DMS 273 (cell line): ENCODE data around the gene ARID3C.

Experiments used
- DNase-seq: peaks from one replicate; lab custom pipeline; 2025; ENCODE audit not compliant: unreplicated experiment; lab: John Stamatoyannopoulos, UW

The ARID3C gene

DNA sequence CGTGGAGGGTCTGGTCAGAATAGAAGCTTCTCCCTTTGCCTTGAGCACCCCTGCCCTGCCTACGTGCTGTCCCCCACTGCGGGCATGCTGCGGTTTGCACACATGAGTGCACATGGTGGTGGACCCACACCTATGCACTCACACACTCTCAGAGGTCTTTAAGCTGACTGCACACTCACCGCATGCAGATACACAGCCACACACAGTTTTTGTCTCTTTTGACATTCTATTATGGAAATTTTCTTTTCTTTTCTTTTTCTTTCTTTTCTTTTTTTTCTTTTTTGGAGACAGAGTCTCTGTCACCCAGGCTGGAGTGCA lies 584 bp upstream of the ARID3C start:
- DNase-seq: no peak

DNA sequence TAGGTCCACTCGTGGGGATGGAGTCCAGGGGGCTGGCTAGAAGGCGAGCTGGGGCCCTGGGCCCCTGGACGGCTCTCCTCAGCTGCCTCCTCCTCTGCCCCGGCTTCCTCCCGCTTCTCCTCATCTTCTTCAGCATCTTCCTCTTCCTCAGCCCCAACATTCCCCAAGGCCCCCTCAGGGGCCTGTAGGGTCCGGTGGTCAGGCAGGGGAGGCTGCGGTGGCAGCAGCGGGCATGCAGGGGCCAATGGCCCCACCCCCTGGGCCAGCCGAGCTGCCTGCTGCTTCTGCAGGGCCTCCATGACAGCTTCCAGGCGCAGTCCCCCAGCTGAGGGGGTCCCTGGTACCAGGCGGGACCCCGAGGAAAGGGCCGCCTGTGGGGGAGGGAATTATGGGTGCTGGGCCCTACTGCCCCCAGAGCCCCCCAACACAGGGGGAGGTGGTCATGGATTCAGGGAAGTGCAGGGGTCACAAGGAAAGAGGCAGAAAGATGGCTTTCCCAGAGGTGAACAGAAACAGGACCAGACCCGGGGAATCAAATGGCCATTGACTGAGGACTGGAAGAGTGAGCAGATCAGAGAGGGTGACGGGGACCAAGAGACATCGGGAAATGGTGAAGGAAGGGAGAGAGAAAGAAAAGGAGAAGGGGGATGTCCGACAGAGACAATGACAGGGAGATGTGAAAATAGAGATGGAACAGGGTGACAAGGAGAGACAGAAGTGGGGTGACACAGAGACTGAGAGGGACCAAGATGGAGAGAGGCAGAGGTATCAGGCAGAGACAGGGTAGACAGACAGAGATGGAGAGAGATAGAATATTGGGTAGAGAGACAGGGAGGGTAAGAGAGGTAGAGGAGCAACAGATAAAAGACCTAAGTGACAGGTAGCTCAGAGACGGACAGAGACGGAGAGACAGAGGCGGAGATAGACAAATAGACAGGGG lies 880 bp downstream of the ARID3C start:
- no peak for DNase-seq

DNA sequence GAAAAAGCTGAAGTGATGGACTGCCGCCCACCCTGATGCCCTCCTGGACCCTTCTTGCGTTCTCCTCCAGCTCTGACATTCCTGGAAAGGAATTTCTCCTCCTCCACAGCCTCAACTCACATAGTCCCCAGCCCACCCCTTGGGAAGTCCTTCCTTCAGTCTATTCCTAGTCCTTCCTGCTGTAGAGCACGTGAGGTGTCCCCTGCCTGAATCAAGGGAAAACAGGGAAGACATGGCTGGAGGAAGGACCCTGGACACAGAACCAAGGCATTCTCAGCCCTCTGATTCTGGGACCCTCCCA lies 3.7 kb downstream of the ARID3C start:
- no peak for DNase-seq

DNA sequence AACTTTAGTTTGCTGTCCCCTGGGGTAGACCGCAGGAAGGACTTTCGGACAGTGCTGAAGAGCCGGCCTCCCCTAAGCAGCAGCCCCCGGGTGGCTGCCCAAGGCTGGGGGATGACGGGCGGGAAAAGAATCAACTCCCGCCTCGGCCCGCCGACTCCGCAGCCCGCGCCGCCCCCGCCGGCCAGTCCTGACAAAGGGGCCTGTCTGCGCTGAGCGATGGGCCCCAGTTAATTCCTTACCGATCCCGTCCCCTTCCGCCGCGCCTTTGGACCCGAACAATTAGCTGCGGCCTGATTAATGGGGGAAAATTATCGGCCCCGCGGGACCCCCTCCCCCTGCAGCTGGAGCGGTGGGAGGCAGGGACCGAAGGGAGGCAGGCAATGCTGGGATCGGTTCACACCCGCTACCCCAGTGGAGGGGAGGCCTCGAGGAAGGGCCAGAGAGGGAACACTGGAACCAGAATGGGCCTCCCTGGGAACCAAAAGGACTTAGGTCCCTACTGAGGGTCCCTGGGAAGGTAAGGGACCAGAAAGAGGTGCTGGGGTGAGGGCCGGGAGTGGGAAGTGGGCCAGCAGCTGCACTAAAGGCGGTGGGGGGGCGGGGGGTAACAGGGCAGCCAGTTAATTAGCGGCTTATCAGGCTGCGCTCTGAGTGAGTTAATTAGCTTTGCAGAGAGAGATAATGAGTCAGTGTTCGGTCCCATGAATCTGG lies 4.2 kb downstream of the ARID3C start:
- DNase-seq: no peak

DNA sequence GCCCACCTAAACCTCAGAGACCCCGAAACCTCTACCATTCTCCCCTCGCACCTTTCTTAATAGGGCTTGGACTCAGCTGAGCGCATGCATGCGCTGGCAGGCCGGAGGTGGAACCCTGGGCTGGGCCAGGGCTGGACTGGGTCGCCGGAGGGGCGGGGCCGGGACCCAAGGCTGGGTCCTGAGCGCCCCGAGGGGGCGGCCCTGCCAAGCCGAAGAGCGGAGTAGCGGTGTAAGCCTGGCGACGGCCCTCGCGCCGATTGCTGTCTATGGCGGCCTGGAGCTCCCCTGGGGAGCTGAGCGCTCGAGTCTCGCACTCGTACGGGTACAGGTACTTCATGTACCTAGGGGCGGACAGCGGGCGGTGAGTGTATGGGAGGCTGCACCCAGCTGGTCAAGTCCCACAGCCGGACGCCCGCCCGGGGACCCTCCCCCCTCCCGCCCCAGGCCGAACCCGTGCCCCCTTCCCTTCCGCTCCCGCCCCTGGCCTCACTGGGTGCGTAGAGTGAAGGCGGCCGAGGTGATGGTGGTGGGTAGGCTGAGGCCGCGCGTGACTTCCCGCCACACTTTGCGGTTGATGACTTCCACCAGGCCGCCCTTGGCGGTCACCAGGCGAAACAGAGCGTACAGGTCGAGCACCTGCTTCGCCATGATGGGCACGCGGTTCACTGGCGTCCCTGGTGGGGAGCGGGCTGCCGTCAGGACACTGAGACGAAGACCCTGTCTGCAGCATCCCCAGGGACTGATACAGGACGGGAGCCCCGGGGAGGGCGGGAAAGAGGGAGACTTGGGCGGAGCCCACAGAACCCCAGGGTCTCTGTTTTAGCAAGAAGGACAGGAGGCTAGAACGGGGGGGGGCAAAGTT lies 5.3 kb downstream of the ARID3C start:
- DNase-seq: no peak

DNA sequence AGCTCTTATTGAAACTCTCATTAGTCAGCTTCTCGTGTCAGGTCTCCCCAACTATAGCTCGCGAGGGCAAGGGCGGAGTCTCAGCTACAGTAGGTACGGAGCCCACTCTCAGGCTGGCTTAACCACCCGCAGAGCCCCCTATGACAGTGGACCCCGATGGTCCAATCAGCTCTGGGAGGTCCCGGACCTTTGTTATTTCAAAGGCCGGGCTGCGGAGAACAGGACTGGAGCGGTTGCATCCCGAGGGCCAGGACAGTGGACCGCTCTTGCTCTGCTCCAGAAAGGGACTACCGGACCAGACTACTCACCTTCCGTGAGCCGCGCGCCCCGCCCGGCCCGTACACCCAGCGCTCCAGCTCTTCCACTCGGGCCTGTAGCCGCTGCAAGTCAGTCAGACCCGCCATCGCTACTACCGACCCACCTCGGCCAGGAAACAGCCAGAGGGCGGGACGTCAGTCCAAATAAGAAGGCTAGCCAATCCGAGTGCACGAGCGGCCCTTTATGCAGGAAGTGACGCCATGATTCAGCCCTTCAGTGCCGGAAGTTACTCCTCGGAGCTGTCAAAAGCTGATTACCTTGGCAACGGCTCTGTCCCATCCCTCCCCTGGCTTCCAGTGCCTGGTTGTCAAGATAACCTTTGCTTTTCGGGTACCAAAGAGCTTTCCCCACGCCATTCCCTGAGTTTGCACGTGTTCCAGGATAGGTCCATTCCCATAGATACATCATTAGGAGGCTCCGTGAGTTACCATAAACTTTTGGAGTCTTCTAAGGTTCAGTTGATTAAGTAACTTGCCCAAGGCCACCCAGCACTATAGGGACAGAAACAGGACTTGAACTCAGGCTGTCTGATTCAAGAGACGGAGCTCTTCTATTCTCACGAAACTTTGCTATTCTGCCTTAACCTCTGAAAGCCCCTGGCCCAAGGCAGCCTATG lies 8.5 kb downstream of the ARID3C start, which contains the start of gene DCTN3:
TSS of gene DCTN3 (minus strand) at position 435 of the 934 bp plus-strand sequence. CDS start at position 404, 31 bp downstream.
- DNase-seq: peak; percentile 97

DNA sequence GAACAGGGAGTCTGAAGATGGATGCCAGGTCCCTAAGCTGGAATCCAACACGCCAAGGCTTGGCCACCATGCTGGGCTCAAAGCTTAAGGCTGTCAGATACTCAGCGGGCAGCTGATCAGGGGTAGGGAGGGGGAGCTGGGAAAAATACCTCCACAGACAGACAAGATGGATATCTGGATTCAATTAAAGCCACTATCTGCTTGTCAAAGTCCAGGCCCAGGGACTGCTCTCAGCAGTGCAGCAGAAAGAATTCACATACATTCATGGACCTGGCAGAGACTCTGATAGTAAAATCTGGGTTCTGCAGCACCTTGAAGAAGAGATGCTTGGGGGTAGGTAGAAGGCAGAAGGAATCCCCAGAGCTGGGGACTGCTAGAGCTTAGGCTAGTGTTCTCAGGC lies 13.7 kb downstream of the ARID3C start:
- no peak for DNase-seq

DNA sequence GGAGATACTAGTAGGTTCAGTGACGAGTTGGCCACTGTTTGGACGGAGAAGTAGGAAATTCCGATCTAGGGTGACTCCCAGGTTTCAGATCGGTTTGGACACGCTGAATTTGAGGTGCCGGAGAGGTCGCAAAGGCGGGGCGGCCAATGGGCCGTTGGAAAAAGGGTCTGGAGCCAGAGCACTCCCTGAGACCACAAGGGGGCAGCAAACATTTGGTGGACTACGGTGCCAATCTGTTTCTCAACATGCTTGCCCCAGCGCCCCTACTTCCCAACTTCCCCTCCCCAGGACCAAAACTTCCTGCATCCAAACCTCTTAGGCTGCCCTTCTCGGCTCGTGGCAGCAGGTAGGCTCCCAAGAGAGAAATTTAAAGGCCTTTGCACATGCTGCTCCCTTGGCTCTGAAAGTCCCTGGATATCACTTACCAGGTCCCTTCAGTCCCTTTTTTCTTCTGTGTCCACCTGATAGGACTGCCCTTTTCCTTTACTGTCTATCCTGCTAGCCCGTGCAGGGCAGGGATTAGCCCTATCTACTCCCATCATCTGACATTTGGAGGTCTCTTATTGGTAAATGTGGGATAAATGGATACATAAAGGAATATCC lies 16.0 kb downstream of the ARID3C start:
- DNase-seq: peak; percentile 94

DNA sequence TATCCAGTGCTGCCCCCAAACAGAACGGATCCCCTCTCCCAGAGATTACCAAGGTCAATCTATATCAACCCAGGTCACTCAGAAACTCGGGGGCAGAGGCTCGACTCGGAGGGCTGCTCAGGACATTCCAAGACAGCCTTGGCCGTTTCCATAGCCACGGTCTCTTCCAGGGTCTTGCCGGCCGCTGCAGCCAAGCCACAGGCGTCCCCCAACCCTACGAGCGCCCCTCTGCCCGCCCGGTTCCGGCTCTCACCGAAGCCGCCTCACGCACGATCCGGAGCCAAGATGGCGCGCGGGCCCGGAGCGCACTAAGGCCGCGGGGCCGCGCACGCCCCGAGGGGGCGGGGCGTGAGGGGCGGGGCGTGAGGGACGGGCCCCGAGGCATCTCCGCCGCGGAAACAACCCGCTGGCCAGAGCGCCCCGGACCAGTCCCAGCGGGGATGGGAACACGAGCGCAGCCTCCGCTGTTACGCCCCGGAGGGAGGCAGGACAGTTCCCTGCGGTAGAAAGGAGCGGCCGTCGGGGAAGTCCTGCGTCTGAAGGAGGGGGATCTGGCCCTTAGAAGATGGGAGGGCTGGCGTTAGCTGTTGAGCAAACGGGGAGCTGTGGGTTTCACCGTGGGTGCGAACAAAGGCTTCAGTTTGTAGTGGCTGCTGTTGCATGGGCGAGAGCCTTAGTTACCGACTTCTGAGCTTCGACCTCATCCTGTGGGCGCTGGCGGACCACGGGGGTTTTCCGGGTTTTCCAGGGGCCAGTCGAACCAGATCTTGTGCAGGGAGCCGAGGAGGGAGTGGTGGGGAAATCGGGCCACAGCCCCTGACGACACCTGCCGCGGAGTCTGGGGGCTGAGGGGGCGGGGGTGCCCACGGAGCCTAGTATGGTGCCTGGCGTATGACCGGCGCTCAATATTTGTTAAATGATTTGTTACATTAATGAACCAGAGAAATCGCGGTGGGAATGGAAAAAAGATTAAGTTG lies 16.8 kb downstream of the ARID3C start, which contains the start of gene RPP25L:
TSS of gene RPP25L (minus strand) at position 287 of the 977 bp plus-strand sequence. CDS start 801 bp downstream, outside the sequence.
- peak; percentile 96 for DNase-seq

DNA sequence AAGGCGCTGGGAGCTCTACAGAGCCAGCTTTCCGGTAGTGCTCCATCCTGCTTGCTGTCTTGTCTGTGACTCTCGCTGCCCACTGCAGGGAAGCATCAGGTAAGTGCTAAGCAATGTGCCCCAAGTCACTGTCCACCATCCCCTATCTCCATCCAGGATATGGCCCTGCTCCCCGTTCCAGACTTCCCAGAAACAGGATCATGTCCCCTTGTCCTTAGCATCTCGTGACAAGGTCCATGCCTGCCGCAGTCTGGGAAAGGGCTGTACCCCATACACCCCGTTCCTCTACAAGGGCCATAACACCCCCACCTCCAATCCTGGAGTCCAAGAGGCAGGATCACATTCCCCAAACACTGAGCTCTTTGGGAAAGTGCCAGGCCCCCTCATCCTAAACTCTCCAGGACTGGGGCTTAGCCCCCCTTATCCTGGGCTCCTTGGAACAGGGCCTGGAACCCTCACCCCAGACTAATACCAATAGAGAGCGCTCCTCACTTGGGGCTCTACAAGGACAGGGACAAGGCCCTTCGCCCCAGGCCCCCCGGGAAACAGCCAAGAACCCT lies 17.5 kb downstream of the ARID3C start:
- DNase-seq: peak; percentile 39

DNA sequence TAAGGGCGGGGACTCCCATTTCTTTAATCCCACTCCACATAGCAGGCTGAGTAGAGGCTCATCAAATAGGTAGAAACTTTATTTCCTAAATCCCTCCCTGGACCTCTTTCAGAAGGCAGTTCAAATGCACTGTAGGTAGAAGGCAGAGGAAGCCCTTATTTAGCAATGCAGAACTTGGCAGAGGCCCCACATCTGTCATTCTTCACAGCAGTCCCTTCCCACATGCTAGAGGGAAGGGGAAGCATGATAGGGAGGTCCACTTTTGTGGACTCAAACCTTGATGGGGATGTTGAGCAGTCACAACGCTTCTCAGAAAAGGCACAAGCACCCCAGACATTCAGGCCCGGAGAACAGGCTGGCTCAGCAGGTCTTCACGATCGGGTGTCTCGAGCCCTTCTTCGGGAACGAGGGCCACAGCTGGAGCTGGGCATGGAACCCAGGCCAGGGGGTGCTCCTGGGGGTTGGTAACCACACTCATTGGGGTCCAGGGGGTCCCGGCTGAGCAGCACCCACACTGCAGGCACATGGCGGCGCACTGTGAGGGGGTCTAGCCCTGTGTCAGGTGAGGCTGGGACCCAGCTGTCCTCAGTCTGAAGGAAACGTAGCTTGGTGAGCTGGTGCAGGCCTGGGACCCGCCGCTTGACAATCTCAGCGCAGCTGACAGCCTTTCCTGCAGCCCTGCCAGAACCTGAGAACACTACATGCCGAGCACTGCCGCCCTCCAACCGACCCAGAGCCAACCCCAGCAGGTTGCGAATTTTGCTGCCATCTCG lies 18.2 kb downstream of the ARID3C start:
- peak; percentile 63 for DNase-seq

DNA sequence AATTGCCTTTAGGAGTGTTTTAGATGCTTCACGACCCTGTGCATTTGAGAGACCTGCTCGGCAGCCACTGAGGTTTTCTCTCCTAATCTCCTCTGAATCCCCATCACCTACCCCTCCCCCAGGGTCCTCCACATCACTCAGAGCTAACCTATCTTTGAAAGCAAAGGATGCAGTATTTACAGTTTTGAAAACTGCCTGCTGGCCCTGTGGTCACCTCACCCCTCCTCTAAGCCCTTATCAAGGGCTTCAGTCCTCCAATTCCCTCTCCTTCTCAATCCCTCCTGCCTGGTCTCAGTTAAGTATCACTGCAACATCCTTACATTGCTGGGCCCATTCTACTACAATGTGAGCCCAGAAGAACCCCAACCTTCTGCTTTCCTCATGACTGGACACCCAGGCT lies 21.5 kb downstream of the ARID3C start:
- DNase-seq: no peak

DNA sequence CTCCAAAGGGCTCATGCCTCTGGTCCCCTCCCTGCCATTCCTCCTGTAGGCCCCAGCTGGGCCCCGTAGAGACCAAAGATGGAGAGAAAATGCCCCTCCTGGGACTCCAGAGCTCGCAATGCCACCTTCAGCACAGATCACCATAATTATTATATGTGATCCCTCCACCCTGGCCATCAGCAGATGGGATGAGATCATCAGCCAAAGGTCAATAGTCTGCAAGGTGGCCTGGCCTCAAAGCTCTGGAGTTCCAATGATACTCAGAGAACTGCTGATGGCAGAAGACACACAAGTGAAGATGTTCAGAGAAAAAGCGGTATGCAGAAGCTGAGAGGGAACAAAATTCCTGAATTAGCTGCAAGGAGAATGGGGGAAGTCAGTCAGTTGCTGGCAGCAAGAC lies 22.0 kb downstream of the ARID3C start:
- DNase-seq: no peak

DNA sequence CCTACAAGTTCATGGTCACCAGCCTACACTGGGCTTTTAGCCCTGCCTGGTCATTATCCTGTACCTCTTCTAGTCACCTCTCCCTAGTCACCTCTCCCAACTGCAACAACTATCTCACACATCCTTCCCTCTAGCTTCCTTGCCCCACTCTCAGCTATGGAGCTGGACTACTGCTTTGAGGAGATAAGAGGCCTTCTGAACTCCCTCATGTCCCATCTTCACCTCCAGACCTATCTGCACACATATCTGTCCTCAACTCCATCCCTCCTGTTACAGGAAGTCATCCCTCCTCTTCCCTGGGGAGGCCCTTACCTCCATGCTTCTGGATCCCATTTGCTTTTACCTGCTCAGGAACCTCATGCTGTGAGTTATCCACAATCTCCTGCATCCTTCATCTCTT lies 22.7 kb downstream of the ARID3C start:
- no peak for DNase-seq

DNA sequence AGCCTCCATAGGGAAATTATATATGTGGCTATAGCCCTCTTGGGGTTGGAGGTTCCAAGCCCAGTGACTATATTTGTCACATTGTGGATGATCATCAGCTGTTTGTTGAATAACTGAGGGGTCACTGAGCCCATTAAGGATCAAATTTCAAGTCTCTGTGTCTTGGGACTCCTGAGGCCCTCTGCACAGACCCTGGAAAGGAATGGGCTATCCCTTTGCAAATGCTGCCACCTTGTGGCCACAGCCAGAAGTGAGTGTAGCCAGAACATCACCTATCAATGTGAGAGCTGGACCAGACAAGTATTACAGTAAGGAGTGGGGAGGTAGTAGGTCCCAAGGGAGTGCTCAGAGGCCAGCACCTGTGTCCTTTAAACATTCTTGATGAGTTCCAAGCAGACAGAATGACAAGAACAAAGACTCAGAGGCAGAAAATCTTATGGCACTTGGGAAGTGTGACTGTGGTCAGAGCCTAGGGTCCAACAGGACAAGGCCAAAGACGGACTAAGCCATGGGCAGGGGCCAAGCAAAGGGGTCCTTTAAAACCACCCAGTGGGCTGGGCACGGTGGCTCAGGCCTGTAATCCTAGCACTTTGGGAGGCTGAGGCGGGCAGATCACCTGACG lies 25.1 kb downstream of the ARID3C start:
- DNase-seq: peak; percentile 89

DNA sequence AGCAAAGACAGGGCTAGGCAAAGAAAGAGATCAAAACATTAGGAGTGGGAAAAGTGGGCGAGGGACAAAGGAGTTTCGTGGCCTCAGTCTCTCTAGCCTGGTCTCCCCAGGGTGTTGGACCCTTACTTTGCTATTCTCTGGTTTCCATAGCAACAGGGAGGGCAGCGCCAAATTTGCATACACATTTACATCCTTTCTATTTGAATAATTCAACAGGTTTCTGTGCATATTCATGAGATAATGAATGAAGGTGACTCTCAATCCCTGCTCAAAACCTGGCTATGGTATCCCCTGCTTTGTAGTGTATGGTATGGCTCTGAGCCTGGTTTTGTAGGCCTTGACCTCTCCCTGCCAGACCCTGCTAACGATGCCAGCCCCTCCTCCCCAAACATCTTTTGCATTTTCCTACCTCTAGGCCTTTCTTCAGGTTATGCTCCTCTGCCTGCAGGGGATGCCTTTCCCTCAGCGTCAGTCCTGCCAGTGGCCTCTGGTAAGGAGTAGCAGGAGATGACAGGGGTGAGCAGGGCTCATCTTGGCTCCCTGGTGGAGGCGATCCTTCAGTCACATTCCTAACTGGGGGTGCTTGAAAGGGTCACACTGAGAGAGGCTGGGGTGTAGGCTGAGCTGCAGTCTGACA lies 26.8 kb downstream of the ARID3C start:
- DNase-seq: no peak

DNA sequence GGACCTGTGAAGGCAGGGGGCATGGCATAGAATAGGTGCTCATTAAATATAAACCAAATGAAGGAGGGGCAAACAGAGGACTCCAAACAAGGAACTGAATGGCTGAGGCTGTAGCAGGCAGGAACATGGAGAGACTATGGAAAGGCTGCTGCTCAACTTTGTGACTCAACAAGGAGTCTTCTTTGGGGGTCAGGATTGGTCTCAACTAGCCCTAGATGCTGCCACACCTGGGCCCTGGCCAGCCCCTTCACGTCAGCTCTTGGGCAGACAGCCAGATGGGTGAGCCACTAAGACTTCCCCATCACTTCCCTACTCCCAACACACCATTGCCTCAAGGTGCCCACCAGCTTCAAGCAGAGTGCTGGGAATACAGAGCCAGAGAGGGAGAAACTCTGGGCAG lies 28.0 kb downstream of the ARID3C start:
- no peak for DNase-seq
